Measurements from ENCODE around the gene CDC14A. TPM values are rescaled to one million over a fixed set of nuclear protein-coding genes. Genes with fewer than 3 reads are reported as not detected.

The CDC14A gene
- total RNA-seq, 2 experiments from 2014 or later, result 18.9 to 20.2 TPM

DNA sequence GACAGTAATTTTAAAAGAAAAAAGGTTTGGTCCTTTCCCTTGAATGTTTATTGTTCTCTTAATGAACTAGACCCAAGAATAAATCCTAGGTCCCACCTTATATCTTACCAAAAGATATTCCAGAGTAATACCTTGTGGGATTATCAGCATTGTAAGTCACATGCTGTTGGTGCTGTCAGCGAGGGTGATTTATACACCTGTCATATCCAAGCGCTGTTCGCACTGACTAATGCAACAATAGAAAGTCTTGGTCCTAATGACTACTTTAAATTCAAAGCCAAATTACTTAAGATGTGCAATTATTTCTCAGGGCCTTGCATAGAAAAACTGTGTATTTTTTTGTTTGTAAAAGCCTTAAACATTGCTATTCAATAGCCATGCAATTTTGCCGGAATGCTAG lies 192.5 kb downstream of the CDC14A start:
- Mint-ChIP-seq H3K4me3 (no peak overlapping the region), H3K36me3 (no peaks in the 10 kb centered on the region), H3K4me1 (ENCODE audit: low read depth) (peaks cover 4% of the 10 kb centered on the region), H3K9me3 (no peaks in the 10 kb centered on the region), H3K27me3 (peaks cover 16% of the 10 kb centered on the region), H3K27ac (no peak overlapping the region)
- no peak for DNase-seq
- CTCF ChIA-PET, result no interaction called here
- POLR2A ChIA-PET, result no interaction called here
- intact Hi-C loops (cut with micrococcal nuclease), result loop anchor here (5.0 kb wide), 2 partner anchors 412 to 737 kb away; partner anchors contain the start of genes SASS6 and TRMT13

DNA sequence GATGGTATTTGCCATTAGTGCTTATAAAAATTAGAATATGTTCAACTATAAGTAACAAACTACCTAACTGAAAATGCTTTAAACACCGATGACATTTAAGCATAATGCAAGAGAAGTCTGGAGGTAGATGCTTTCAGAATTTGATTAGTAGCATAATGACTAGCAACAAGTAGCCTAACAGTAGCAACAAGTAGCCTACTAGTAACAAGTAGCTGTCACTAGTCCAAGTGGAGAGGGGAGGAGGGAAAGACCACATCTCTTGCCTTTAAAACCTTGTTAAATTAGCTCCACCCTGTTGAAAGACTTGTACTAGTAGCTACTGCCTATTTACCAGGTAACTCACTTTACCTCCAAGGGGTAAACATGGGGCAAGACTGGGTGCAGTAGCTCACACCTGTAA lies 193.5 kb downstream of the CDC14A start:
- Mint-ChIP-seq H3K27ac (no peak overlapping the region), H3K4me3 (no peak overlapping the region), H3K27me3 (peaks cover 13% of the 10 kb centered on the region), H3K4me1 (ENCODE audit: low read depth) (peaks cover 2% of the 10 kb centered on the region), H3K36me3 (no peaks in the 10 kb centered on the region), H3K9me3 (peaks cover 6% of the 10 kb centered on the region)
- no peak for DNase-seq
- intact Hi-C loops (cut with micrococcal nuclease), result no loop called here
- CTCF ChIA-PET, result no interaction called here
- POLR2A ChIA-PET, result no interaction called here

DNA sequence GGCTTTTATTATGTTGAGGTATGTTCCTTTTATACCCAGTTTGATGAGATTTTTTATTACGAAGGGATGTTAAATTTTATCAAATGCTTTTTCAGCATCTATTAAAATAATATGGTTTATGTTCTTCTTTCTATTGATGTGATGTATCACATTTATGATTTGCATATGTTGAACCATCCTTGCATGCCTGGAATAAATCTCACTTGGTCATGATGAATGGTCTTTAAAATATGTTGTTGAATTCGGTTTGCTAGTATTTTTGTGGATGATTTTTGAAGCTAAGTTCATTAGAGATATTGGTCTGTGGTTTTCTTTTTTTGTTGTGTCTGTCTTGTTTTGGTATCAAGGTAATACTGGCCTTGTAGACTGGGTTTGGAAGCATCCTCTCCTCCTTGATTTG lies 199.7 kb downstream of the CDC14A start:
- intact Hi-C loops (cut with micrococcal nuclease), result no loop called here
- H3K9me3 Mint-ChIP-seq, result peaks cover 44% of the 10 kb centered on the region
- no peak for DNase-seq
- ChIA-PET POLR2A (no interaction called here), CTCF (no interaction called here)
- no peak overlapping the region for H3K27ac Mint-ChIP-seq
- H3K4me3 Mint-ChIP-seq, result no peak overlapping the region
- H3K4me1 Mint-ChIP-seq (ENCODE audit: low read depth), result no peaks in the 10 kb centered on the region
- peaks cover 19% of the 10 kb centered on the region for H3K36me3 Mint-ChIP-seq
- peaks cover 8% of the 10 kb centered on the region for H3K27me3 Mint-ChIP-seq

DNA sequence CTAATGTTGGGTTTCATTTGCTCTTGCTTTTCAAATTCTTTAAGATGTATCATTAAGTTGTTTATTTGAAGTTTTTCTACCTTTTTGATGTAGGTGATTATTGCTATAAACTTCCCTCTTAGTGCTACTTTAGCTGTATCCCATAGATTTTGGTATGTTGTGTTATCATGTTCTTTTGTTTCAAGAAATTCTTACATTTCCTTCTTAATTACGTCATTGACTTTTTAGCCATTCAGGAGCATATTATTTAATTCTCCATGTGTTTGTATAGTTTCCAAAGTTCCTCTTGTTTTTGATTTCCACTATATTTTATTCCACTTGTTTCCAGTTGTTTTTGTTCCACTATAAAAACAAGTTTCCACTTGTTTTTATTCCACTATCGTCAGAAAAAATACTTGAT lies 200.6 kb downstream of the CDC14A start:
- Mint-ChIP-seq H3K27me3 (peaks cover 10% of the 10 kb centered on the region), H3K4me3 (no peak overlapping the region), H3K4me1 (ENCODE audit: low read depth) (no peaks in the 10 kb centered on the region), H3K27ac (no peak overlapping the region), H3K36me3 (peaks cover 19% of the 10 kb centered on the region), H3K9me3 (peaks cover 47% of the 10 kb centered on the region)
- intact Hi-C loops (cut with micrococcal nuclease), result no loop called here
- CTCF ChIA-PET, result no interaction called here
- POLR2A ChIA-PET, result no interaction called here
- DNase-seq, result no peak

DNA sequence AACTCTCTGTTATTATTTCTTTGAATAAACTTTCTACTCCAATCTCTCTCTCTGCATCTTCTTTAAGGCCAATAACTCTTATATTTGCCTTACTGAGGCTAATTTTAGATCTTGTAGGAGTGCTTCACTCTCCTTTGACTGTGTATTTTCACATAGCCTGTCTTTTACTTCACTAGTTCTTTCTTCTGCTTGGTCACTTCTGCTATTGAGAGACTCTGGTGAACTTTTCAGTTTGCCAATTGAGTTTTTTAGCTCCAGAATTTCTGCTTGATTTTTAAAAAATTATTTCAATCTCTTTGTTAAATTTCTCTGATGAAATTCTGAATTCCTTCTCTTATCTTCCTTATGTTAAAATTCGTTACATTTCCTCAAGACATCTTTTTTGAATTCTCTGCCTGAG lies 203.9 kb downstream of the CDC14A start:
- Mint-ChIP-seq H3K4me1 (ENCODE audit: low read depth) (no peaks in the 10 kb centered on the region), H3K27me3 (peaks cover 12% of the 10 kb centered on the region), H3K4me3 (no peak overlapping the region), H3K27ac (no peak overlapping the region), H3K36me3 (peaks cover 19% of the 10 kb centered on the region), H3K9me3 (peaks cover 42% of the 10 kb centered on the region)
- CTCF ChIA-PET, result interaction anchor here (0.6 kb wide), 1 partner anchor 71 kb away, joined by 3 read pairs; no protein-coding TSS in a partner anchor
- intact Hi-C loops (cut with micrococcal nuclease), result no loop called here
- POLR2A ChIA-PET, result no interaction called here
- DNase-seq, result no peak

DNA sequence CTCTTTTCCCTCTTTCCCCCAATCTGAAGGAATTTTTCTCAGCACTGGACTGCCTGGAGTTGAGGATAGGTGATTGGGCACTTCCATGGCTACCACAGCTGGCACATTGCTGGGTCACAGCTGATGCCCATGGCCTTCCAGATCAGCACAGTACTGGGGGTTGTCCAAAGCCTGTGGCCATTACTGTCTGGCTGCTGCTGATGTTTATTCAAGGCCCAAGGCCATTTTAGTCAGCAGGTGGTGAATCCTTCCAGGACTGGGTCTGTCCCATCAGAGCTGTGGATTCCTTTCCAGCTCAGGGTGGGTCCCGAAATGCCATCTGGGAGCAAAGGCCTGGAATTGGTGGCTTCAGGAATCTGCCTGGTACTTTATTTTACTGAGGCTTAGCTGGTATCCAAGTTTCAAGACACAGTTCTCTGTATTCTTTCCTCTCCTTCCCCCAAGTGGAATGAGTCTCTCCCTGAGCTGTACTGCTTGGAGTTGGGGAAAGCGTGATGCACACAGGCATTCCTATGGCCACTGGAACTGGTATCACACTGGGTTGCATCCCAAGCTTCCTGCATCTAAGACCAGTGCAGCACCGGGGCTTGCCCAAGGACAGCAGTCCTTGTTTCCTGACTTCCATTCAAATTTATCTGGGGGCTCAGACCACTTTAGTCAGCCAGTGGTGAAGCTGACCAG lies 204.8 kb downstream of the CDC14A start:
- ChIA-PET CTCF (no interaction called here), POLR2A (no interaction called here)
- Mint-ChIP-seq H3K4me1 (ENCODE audit: low read depth) (no peaks in the 10 kb centered on the region), H3K9me3 (peaks cover 36% of the 10 kb centered on the region), H3K4me3 (no peak overlapping the region), H3K27me3 (peaks cover 12% of the 10 kb centered on the region), H3K36me3 (peaks cover 18% of the 10 kb centered on the region), H3K27ac (no peak overlapping the region)
- intact Hi-C loops (cut with micrococcal nuclease), result no loop called here
- DNase-seq, result no peak

- ChIA-PET POLR2A (no interaction called here), CTCF (no interaction called here)
- intact Hi-C loops (cut with micrococcal nuclease), result no loop called here
- no peak overlapping the region for H3K27ac Mint-ChIP-seq
- no peaks in the 10 kb centered on the region for H3K4me1 Mint-ChIP-seq (ENCODE audit: low read depth)
- no peak overlapping the region for H3K4me3 Mint-ChIP-seq
- H3K9me3 Mint-ChIP-seq, result peaks cover 31% of the 10 kb centered on the region
- H3K36me3 Mint-ChIP-seq, result peaks cover 14% of the 10 kb centered on the region
- H3K27me3 Mint-ChIP-seq, result peaks cover 13% of the 10 kb centered on the region
- DNase-seq, result no peak
Measured at GRCh38 chr1:100557606-100557953, 205.3 kb downstream of the CDC14A start.

- DNase-seq, result no peak
- Mint-ChIP-seq H3K36me3 (no peaks in the 10 kb centered on the region), H3K27me3 (peaks cover 22% of the 10 kb centered on the region), H3K4me3 (no peak overlapping the region), H3K4me1 (ENCODE audit: low read depth) (no peaks in the 10 kb centered on the region), H3K9me3 (no peaks in the 10 kb centered on the region), H3K27ac (no peak overlapping the region)
- intact Hi-C loops (cut with micrococcal nuclease), result no loop called here
- ChIA-PET CTCF (no interaction called here), POLR2A (no interaction called here)
Measured at GRCh38 chr1:100565533-100565932, 213.2 kb downstream of the CDC14A start.

DNA sequence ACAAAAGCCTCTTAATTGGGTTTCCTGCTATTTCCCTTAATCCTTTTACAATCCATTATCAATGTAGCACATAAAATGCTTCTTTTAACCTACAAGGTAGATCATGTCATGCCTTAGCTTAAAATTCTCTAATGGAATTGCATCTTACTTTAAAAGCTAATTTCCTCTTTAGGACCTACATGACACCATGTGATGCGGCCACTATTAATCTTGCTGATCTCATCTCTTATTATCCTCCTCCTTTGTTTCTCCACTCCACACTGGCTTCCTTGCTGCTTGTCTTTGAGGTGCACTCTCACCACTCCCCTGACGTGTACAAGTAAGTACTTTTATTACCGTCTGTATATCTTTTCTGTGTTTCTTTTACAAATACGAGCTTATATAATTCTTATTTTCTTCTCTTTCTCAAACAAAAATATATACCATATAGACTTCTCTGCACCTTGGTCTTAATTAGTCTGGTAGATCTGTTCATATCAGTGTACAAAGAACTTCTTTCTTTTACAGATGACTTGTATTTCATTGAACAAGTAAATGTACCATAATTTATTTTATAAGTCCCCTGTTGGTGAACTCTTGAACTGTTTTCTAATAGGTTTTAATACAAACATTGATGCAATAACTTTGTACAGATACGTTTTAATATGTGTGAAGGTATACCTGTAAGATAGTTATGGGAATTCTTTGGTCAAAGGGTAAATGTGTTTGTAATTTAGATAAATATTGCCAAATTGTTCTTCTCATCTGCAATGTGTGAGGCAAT lies 213.8 kb downstream of the CDC14A start:
- intact Hi-C loops (cut with micrococcal nuclease), result no loop called here
- ChIA-PET CTCF (no interaction called here), POLR2A (no interaction called here)
- H3K27me3 Mint-ChIP-seq, result peaks cover 22% of the 10 kb centered on the region
- H3K4me3 Mint-ChIP-seq, result no peak overlapping the region
- no peaks in the 10 kb centered on the region for H3K4me1 Mint-ChIP-seq (ENCODE audit: low read depth)
- H3K36me3 Mint-ChIP-seq, result no peaks in the 10 kb centered on the region
- no peak overlapping the region for H3K27ac Mint-ChIP-seq
- H3K9me3 Mint-ChIP-seq, result peaks cover 6% of the 10 kb centered on the region
- DNase-seq, result no peak

DNA sequence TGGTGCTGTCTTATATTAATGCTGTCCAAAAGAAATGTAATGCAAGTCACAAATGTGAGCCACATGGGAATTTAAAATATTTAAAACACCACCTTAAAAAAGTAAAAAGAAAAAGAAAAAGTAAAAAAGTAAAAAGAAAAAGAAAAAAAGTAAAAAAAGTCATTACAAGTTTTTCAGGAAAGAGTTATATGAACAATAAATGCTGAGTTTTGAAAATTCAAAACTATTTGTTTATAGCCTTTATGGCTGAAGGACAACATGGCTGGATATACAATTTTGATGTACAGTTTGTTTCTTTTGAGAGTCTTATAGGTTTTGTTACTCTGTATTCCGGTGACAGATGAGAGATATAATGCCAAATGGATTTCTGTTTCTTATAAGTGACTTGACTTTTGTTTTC lies 214.8 kb downstream of the CDC14A start:
- Mint-ChIP-seq H3K9me3 (peaks cover 8% of the 10 kb centered on the region), H3K4me3 (no peak overlapping the region), H3K36me3 (no peaks in the 10 kb centered on the region), H3K27ac (no peak overlapping the region), H3K27me3 (peaks cover 22% of the 10 kb centered on the region), H3K4me1 (ENCODE audit: low read depth) (no peaks in the 10 kb centered on the region)
- POLR2A ChIA-PET, result no interaction called here
- intact Hi-C loops (cut with micrococcal nuclease), result no loop called here
- CTCF ChIA-PET, result no interaction called here
- no peak for DNase-seq

Other genes with a start within 250 kb of the CDC14A start
- gene SASS6, start 219.6 kb upstream of the CDC14A start, total RNA-seq, result 10 to 100 TPM; 11.5 to 12.0 TPM
- 10 to 100 TPM; 17.5 TPM for gene TRMT13, start 219.3 kb upstream of the CDC14A start, total RNA-seq
- gene LRRC39, start 174.2 kb upstream of the CDC14A start, total RNA-seq, result under 1 TPM; 0.17 to 0.64 TPM
- 10 to 100 TPM; 11.4 to 11.7 TPM for gene DBT, start 102.7 kb upstream of the CDC14A start, total RNA-seq
- gene RTCA, start 86.3 kb upstream of the CDC14A start, total RNA-seq, result 10 to 100 TPM; 56.6 to 58.2 TPM
- gene GPR88, start 185.6 kb downstream of the CDC14A start, total RNA-seq, result not detected